K562 (cell line): ENCODE data around the gene INPP5D. TPM values are rescaled to one million over a fixed set of nuclear protein-coding genes. Genes with fewer than 3 reads are reported as not detected.

Experiments
- HEY1 ChIP-seq: fragments of 250-450 bp; sonication (Bioruptor Pico); IDR thresholded peaks from 2 replicates; pipeline ENCODE4 v1.5.0; 2020; ENCODE audit warnings: mild to moderate bottlenecking, moderate library complexity, borderline replicate concordance
- HMGXB4 ChIP-seq: sonication (generic); formaldehyde crosslinking; IDR thresholded peaks from 2 replicates; pipeline ENCODE4 v1.8.1; 2023; ENCODE audit warnings: mild to moderate bottlenecking, missing genetic modification reagents
- HNRNPLL ChIP-seq: fragments of 200-400 bp; formaldehyde crosslinking; IDR thresholded peaks from 2 replicates; pipeline ENCODE4 v1.6.1; 2017; ENCODE audit warnings: low read length, low read depth, mild to moderate bottlenecking; ENCODE audit not compliant: poor library complexity, severe bottlenecking
- IRF2 ChIP-seq: sonication (generic); formaldehyde crosslinking; IDR thresholded peaks from 2 replicates; pipeline ENCODE4 v1.8.1; 2022; ENCODE audit warnings: mild to moderate bottlenecking, missing genetic modification reagents
- KDM1A ChIP-seq, 2 experiments: fragments of 450-650 bp; IDR thresholded peaks; 2 replicates each; pipeline ENCODE4 v1.6.1; 2016; ENCODE audit warnings: mild to moderate bottlenecking in 2 of 2
- L3MBTL2 ChIP-seq: fragments of 450-650 bp; IDR thresholded peaks from 2 replicates; pipeline ENCODE4 v1.6.1; 2016; ENCODE audit warnings: mild to moderate bottlenecking, moderate library complexity
- LCOR ChIP-seq: sonication (generic); formaldehyde crosslinking; IDR thresholded peaks from 2 replicates; pipeline ENCODE4 v1.8.0; 2022; ENCODE audit warnings: mild to moderate bottlenecking, missing genetic modification reagents
- MBD2 ChIP-seq: sonication (generic); IDR thresholded peaks from 2 replicates; pipeline ENCODE4 v1.6.1; 2016; ENCODE audit warnings: low read depth, borderline replicate concordance
- MCM5 ChIP-seq: fragments of 450-650 bp; IDR thresholded peaks from 2 replicates; pipeline ENCODE4 v1.6.1; 2016; ENCODE audit warnings: low read depth
- NFRKB ChIP-seq: fragments of 450-650 bp; IDR thresholded peaks from 2 replicates; pipeline ENCODE4 v1.6.1; 2016; ENCODE audit warnings: low read depth
- PBX2 ChIP-seq, 2 experiments: IDR thresholded peaks in 1 of 2; conservative IDR thresholded peaks in 1 of 2; 2 replicates each; pipeline ENCODE4 v1.6.1; 2016; ENCODE audit warnings: low read depth in 2 of 2, mild to moderate bottlenecking in 1 of 2, missing compliant biosample characterization in 1 of 2, missing genetic modification characterization in 1 of 2, moderate library complexity in 1 of 2
- PHF21A ChIP-seq: fragments of 450-650 bp; IDR thresholded peaks from 2 replicates; pipeline ENCODE4 v1.6.1; 2017; ENCODE audit warnings: low read depth, borderline replicate concordance
- RAD21 ChIP-seq, 2 experiments: fragments of 250-450 bp in 1 of 2; fragments of 450-650 bp in 1 of 2; sonication (Bioruptor Pico) in 1 of 2; formaldehyde crosslinking in 1 of 2; IDR thresholded peaks in 1 of 2; conservative IDR thresholded peaks in 1 of 2; 2 replicates each; pipeline versions ENCODE4 v1.4.0 to v1.8.0; 2020 to 2022; ENCODE audit warnings: mild to moderate bottlenecking in 2 of 2, moderate library complexity in 1 of 2
- TAL1 ChIP-seq: fragments of 450-650 bp; IDR thresholded peaks from 2 replicates; pipeline ENCODE4 v1.6.1; 2016; ENCODE audit warnings: mild to moderate bottlenecking
- TCF15 ChIP-seq: fragments of 250-450 bp; sonication (Bioruptor Pico); IDR thresholded peaks from 2 replicates; pipeline ENCODE4 v1.8.0; 2022; ENCODE audit warnings: moderate library complexity, mild to moderate bottlenecking, inconsistent platforms
- ZBTB34 ChIP-seq: fragments of 250-450 bp; sonication (Bioruptor Pico); IDR thresholded peaks from 2 replicates; pipeline ENCODE4 v1.8.0; 2021; ENCODE audit warnings: mild to moderate bottlenecking, moderate library complexity
- ZNF165 ChIP-seq: fragments of 250-450 bp; sonication (Bioruptor Pico); IDR thresholded peaks from 2 replicates; pipeline ENCODE4 v1.4.0; 2020; ENCODE audit warnings: borderline replicate concordance
- ZNF24 ChIP-seq: fragments of 450-650 bp; IDR thresholded peaks from 2 replicates; pipeline ENCODE4 v1.6.1; 2016
- ZNF263 ChIP-seq: sonication (generic); formaldehyde crosslinking; IDR thresholded peaks from 2 replicates; pipeline ENCODE4 v1.8.0; 2022; ENCODE audit warnings: mild to moderate bottlenecking, missing genetic modification reagents, borderline replicate concordance
- ZSCAN29 ChIP-seq: fragments of 450-650 bp; IDR thresholded peaks from 2 replicates; pipeline ENCODE4 v1.6.1; 2017
- polyA plus RNA-seq, 8 experiments: library from polyadenylated mRNA; depleted of rRNA in 4 of 8; stranded (reverse) in 5 of 8; unstranded in 3 of 8; fragments of >200 nt; fragmentation: Nextera tagmentation in 2 of 8; fragmentation: Illumina TruSeq in 1 of 8; extraction: Ambion mirVana in 2 of 8; extraction: Trizol in 1 of 8; gene quantifications; 2 replicates each; pipeline versions ENCODE4 v1.2.1 to v1.2.3, GENCODE V29; 2011 to 2014; ENCODE audit warnings: inconsistent platforms in 1 of 8, missing spikeins in 1 of 8
- total RNA-seq, 7 experiments: library from RNA; depleted of rRNA in 6 of 7; stranded (reverse); fragments of >200 nt in 6 of 7; fragmentation: Illumina TruSeq in 2 of 7; extraction: Trizol in 2 of 7; gene quantifications; 2 replicates each; pipeline versions ENCODE4 v1.2.1 to v1.2.3, GENCODE V29; 2011 to 2021; ENCODE audit warnings: low replicate concordance in 1 of 7

INPP5D gene
- total and polyA plus RNA-seq, 9 of the 15 experiments (the other 6 are each of a cell fraction or from before 2014, with no cell fraction given), result 0.55 to 6.2 (median 2.2) TPM

- TF ChIP-seq PBX2 (CRISPR knock-in tag; IDR thresholded peaks at IDR 0.05; ENCODE audit: low read depth) (no peak), PBX2 (tag; conservative IDR thresholded peaks at IDR 0.05; ENCODE audit: low read depth) (no peak), TCF15 (CRISPR knock-in tag) (no peak), ZNF165 (CRISPR knock-in tag) (no peak), KDM1A (IDR thresholded peaks at IDR 0.05) (no peak), HEY1 (no peak), ZNF24 (no peak), IRF2 (CRISPR knock-in tag) (no peak), LCOR (CRISPR knock-in tag) (no peak), HNRNPLL (no peak), ZNF263 (CRISPR knock-in tag) (no peak), TAL1 (no peak), NFRKB (no peak), PHF21A (no peak), ZSCAN29 (no peak), ZBTB34 (CRISPR knock-in tag) (no peak), MCM5 (no peak), HMGXB4 (CRISPR knock-in tag) (no peak), RAD21 (CRISPR knock-in tag; conservative IDR thresholded peaks at IDR 0.05 in 1 of 2, IDR thresholded peaks at IDR 0.05 in 1 of 2) (peak; percentile 23 to 62; a peak in 3 of 4 replicates), L3MBTL2 (no peak), MBD2 (no peak)
Observed at GRCh38 chr2:233053928-233054784, 6.0 kb upstream of the INPP5D start (continued).
